Measurements from ENCODE around the gene ATP9A. TPM values are rescaled to one million over a fixed set of nuclear protein-coding genes. Genes with fewer than 3 reads are reported as not detected.

ATP9A gene
- total RNA-seq, 4 donors from 2014 or later = 14.8 to 23.7 (median 18.7) TPM

DNA sequence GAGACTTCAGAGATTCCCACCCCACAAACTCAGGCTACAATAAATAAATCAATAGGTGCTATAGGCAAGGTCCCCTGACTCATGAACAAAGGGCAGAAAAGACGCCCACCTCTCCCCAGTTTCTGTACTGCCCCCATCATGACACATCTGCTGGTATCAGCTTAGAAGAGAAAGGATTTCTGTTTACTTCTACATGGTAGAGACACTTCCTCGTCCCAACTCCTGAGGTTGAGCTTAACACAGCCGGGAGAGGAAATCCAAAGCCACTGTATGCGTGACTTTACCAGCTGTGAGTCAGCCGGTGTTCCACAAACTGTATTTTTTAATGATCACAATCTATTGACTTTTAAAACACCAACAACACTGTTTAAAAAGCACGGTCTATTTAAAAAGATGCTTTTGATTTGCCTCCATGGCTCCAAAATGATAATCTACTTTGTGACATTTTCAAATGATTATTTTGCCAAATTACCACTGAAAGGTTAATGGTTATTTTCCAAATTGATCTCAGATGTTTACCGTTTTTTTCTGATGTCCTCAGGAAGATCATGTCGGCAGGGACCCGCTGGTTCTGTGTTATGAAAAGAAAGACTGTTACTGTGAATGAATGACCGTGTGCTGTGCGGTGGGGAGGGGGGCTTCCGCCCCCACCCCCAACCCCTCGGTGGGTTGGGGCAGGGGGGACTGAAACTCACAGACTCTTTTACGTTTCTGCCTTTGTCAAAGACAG, 72.5 kb downstream of the ATP9A start:
- no peaks in the 10 kb centered on the region for H3K27me3 ChIP-seq
- no peak overlapping the region for H3K4me3 ChIP-seq
- TF ChIP-seq, protein P1, sequence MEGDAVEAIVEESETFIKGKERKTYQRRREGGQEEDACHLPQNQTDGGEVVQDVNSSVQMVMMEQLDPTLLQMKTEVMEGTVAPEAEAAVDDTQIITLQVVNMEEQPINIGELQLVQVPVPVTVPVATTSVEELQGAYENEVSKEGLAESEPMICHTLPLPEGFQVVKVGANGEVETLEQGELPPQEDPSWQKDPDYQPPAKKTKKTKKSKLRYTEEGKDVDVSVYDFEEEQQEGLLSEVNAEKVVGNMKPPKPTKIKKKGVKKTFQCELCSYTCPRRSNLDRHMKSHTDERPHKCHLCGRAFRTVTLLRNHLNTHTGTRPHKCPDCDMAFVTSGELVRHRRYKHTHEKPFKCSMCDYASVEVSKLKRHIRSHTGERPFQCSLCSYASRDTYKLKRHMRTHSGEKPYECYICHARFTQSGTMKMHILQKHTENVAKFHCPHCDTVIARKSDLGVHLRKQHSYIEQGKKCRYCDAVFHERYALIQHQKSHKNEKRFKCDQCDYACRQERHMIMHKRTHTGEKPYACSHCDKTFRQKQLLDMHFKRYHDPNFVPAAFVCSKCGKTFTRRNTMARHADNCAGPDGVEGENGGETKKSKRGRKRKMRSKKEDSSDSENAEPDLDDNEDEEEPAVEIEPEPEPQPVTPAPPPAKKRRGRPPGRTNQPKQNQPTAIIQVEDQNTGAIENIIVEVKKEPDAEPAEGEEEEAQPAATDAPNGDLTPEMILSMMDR (IDR thresholded peaks at IDR 0.05) = no peak
- TF ChIP-seq EP300 (IDR thresholded peaks at IDR 0.05) = no peak
- no peak for TF ChIP-seq POLR2A (IDR thresholded peaks at IDR 0.05)
- TF ChIP-seq POLR2AphosphoS5 (IDR thresholded peaks at IDR 0.05) = no peak
- 16% methylated on average over 14 of the region's 14 CpGs for WGBS
- no peaks in the 10 kb centered on the region for H3K9me3 ChIP-seq
- peaks cover 16% of the 10 kb centered on the region for H3K4me1 ChIP-seq
- no peaks in the 10 kb centered on the region for H3K36me3 ChIP-seq
- no peak overlapping the region for H3K27ac ChIP-seq
- DNase-seq (ENCODE audit: low spot score in 2 of 2) = peak in 1 of 2 donors; percentile 24

DNA sequence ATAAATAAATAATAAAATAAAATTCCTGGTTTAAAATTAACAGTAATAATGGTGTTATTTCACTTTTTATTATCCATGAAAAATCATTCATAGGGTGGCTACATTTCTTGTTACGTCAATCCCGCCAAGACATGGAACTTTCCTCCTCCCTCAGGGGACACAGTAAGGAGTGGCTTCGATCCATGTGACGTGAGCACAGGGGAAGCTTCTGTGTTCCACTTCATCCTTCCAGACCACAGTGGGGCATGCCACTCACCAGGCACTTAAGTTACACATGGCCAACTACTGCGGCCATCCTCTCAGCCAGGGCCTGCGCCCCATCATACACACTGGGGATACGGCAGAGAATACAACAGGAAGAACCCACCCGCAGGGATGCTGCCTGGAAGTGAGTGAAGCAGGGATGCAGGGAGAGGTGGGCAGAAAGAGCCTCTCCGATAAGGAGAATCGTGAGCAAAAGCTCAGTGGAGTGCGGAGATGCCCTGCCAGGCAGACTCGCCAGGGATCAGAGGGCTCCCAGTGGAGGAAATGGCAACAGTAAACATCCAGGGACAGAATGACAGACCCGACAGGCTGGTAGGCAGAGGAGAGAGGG, 75.3 kb downstream of the ATP9A start:
- no peak for DNase-seq (ENCODE audit: low spot score in 2 of 2)
- Histone ChIP-seq H3K27me3 (no peaks in the 10 kb centered on the region), H3K27ac (no peak overlapping the region), H3K36me3 (peaks cover 15% of the 10 kb centered on the region), H3K4me3 (no peak overlapping the region), H3K4me1 (peaks cover 16% of the 10 kb centered on the region), H3K9me3 (no peaks in the 10 kb centered on the region)
- WGBS = 95% methylated on average over 13 of the region's 13 CpGs
- no peak for TF ChIP-seq POLR2A (IDR thresholded peaks at IDR 0.05)
- no peak for TF ChIP-seq EP300 (IDR thresholded peaks at IDR 0.05)
- TF ChIP-seq, protein P1 (IDR thresholded peaks at IDR 0.05) = no peak
- TF ChIP-seq POLR2AphosphoS5 (IDR thresholded peaks at IDR 0.05) = no peak

DNA sequence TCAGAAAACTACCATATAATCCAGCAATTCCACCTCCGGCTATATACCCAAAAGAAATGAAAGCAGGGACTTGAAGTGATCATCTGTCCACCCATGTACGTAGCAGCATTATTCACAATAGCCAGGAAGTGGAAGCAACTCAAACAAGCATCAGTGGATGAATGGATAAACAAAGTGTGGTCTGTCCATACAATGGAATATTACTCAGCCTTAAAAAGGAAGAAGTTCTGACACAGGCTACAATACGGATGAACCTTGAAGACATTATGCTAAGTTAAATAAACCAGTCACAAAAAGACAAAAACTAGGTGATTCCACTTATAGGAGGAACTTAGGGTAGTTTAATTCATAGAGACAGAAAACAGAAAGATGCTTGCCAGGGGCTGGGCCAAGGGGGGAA, 76.5 kb downstream of the ATP9A start:
- Histone ChIP-seq H3K4me3 (no peak overlapping the region), H3K27me3 (no peaks in the 10 kb centered on the region), H3K9me3 (no peaks in the 10 kb centered on the region), H3K36me3 (peaks cover 15% of the 10 kb centered on the region), H3K4me1 (peaks cover 13% of the 10 kb centered on the region), H3K27ac (no peak overlapping the region)
- 100% methylated on average over 3 of the region's 3 CpGs for WGBS
- no peak for DNase-seq (ENCODE audit: low spot score in 2 of 2)
- TF ChIP-seq POLR2A (IDR thresholded peaks at IDR 0.05) (no peak), EP300 (IDR thresholded peaks at IDR 0.05) (no peak), POLR2AphosphoS5 (IDR thresholded peaks at IDR 0.05) (no peak)
- TF ChIP-seq, protein P1 (IDR thresholded peaks at IDR 0.05) = no peak

DNA sequence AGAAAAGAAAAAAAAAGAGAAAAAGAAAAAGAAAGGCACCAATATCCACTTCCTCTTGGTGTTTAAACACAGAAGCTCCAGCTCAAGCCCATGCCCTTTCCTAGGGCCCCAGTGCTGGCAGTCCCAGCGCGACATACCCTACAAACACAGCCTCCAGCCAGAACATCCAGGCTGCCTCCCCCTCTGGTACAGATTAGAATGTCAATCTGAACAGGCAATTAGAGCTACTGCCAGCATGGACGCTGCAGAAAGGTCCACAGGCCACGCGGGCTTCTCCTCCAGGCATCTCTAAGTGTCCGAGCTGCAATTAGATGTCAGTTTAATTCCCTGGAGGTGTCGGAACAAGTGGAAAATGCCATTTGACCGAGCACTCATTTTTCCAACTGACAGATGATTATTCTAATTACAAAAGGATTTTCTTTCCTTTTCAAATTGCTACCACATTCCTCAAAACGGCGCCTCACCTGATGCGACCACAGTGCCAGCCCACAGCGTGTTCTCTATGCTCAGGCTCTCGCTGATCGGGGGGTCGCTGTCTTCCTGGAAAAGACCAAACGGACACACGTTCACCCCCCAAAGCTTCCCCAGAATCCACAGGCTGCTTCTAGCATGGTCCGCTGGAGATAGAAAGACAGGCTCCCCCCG, 79.5 kb downstream of the ATP9A start:
- H3K4me1 ChIP-seq = no peaks in the 10 kb centered on the region
- TF ChIP-seq POLR2A (IDR thresholded peaks at IDR 0.05) (no peak), EP300 (IDR thresholded peaks at IDR 0.05) (no peak), POLR2AphosphoS5 (IDR thresholded peaks at IDR 0.05) (no peak)
- TF ChIP-seq, protein P1 (IDR thresholded peaks at IDR 0.05) = no peak
- DNase-seq (ENCODE audit: low spot score in 2 of 2) = no peak
- 87% methylated on average over 19 of the region's 19 CpGs for WGBS
- no peak overlapping the region for H3K4me3 ChIP-seq
- no peak overlapping the region for H3K27ac ChIP-seq
- peaks cover 15% of the 10 kb centered on the region for H3K36me3 ChIP-seq
- H3K9me3 ChIP-seq = no peaks in the 10 kb centered on the region
- H3K27me3 ChIP-seq = no peaks in the 10 kb centered on the region

DNA sequence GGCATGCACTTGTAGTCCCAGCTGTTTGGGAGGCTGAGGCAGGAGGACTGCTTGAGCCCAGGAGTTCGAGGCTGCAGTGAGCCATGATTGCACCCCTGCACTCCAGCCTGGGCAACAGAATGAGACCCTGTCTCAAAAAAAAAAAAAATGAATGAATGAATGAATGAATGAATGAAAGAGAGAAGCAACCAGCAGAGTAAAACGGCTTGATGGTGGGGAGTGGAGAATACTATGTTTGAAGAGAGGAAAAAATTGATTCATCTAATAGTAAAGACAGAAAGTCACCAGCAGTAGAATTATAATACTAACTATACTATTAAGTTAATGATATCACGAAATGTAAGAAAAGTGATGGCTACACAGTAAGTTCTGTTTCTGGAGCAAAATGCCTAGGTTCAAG, 80.6 kb downstream of the ATP9A start:
- H3K4me1 ChIP-seq = no peaks in the 10 kb centered on the region
- no peak for DNase-seq (ENCODE audit: low spot score in 2 of 2)
- no peak overlapping the region for H3K27ac ChIP-seq
- no peak overlapping the region for H3K4me3 ChIP-seq
- H3K9me3 ChIP-seq = no peaks in the 10 kb centered on the region
- peaks cover 15% of the 10 kb centered on the region for H3K36me3 ChIP-seq
- TF ChIP-seq POLR2A (IDR thresholded peaks at IDR 0.05) (no peak), EP300 (IDR thresholded peaks at IDR 0.05) (no peak), POLR2AphosphoS5 (IDR thresholded peaks at IDR 0.05) (no peak)
- TF ChIP-seq, protein P1 (IDR thresholded peaks at IDR 0.05) = no peak
- WGBS = 95% methylated on average over 3 of the region's 3 CpGs
- no peaks in the 10 kb centered on the region for H3K27me3 ChIP-seq
